Measurements from ENCODE around the gene KIF26B. TPM values are rescaled to one million over a fixed set of nuclear protein-coding genes. Genes with fewer than 3 reads are reported as not detected.
"Not testable (repeated sequence)": the region's sequence is repeated elsewhere in the genome, so short reads cannot be mapped to it uniquely, and the experiment has no call there.

The KIF26B gene
- total and polyA plus RNA-seq, 4 donors = 10.9 to 37.1 (median 19.2) TPM

DNA sequence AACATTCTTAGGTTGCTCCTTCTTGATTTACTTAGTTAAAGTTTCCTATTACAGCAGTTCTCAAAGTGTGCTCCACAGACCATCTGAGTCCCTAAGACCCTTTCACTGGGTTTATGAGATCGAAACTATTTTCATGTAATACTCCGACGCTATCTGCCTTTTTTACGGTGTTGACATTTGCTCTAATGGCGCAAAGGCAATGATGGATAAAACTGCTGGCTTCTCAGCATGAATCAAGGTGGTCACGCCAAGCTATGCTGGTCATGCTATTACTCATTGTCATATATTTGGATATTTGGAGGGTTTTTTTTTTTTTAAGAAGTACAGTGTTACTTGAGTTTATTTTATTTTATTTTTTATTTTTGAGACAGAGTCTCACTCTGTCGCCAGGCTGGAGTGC lies 235.1 kb downstream of the KIF26B start:
- H3K4me1 ChIP-seq (ENCODE audit: control insufficient read depth, insufficient read depth, low read length) = no peaks in the 10 kb centered on the region
- H3K9me3 ChIP-seq (ENCODE audit: control insufficient read depth, insufficient read depth, low read length) = peaks cover 2% of the 10 kb centered on the region
- no peak overlapping the region for H3K27ac ChIP-seq (ENCODE audit: low read depth, low read length)
- H3K36me3 ChIP-seq (ENCODE audit: control insufficient read depth, insufficient read depth, low read length) = no peaks in the 10 kb centered on the region
- H3K27me3 ChIP-seq (ENCODE audit: control insufficient read depth, insufficient read depth, low read length) = no peaks in the 10 kb centered on the region
- WGBS (ENCODE audit: insufficient coverage) = 97% methylated on average over 5 of the region's 7 CpGs
- DNase-seq (ENCODE audit: low read depth in 4 of 6, low spot score in 6 of 6) = no peak
- H3K4me3 ChIP-seq (ENCODE audit: low read depth, low read length) = no peak overlapping the region

DNA sequence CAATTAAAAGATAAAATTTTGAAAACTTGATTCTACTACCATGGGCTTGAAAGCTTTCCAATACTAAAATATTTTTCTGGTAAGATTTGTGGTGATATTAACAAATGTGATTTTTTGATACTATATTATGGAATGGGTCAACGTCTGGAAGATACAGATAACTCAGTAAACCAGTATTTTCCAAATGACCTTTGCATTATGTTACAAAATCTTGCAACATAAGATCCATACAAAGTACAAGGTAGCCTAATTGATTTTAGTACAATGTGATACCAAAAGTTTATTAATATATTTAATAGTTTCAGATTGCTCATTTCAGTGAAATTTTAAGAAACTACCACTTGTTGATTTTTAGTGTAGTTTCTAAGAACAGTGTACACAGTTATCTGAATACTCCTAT lies 236.2 kb downstream of the KIF26B start:
- no peak overlapping the region for H3K4me3 ChIP-seq (ENCODE audit: low read depth, low read length)
- H3K27me3 ChIP-seq (ENCODE audit: control insufficient read depth, insufficient read depth, low read length) = no peaks in the 10 kb centered on the region
- no peaks in the 10 kb centered on the region for H3K4me1 ChIP-seq (ENCODE audit: control insufficient read depth, insufficient read depth, low read length)
- no peak overlapping the region for H3K27ac ChIP-seq (ENCODE audit: low read depth, low read length)
- H3K36me3 ChIP-seq (ENCODE audit: control insufficient read depth, insufficient read depth, low read length) = no peaks in the 10 kb centered on the region
- WGBS (ENCODE audit: insufficient coverage) = no CpG with 5 or more reads among the region's 1 CpG
- DNase-seq (ENCODE audit: low read depth in 4 of 6, low spot score in 6 of 6) = no peak
- peaks cover 2% of the 10 kb centered on the region for H3K9me3 ChIP-seq (ENCODE audit: control insufficient read depth, insufficient read depth, low read length)

DNA sequence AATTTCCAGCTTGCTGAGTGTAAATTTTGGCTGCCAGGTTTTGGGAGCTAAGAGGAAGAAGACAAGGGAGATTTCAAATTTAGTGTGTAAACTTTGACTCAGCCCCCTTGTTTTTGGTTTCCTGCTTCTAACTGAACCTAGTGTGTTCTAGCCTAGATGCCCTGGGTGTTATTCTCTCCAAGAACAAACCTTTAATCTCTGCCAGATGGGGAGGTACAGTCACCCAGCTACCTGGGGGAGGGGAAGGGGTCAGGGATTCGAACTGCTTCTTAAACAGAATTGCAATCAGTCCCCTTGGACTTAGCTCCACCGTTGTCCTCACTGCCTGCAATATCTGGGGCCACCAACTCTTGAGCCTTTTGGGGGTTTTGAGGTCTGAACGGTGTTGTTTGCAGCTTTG lies 238.9 kb downstream of the KIF26B start:
- no peak overlapping the region for H3K4me3 ChIP-seq (ENCODE audit: low read depth, low read length)
- H3K27ac ChIP-seq (ENCODE audit: low read depth, low read length) = no peak overlapping the region
- H3K4me1 ChIP-seq (ENCODE audit: control insufficient read depth, insufficient read depth, low read length) = no peaks in the 10 kb centered on the region
- peaks cover 2% of the 10 kb centered on the region for H3K9me3 ChIP-seq (ENCODE audit: control insufficient read depth, insufficient read depth, low read length)
- no peak for DNase-seq (ENCODE audit: low read depth in 4 of 6, low spot score in 6 of 6)
- no peaks in the 10 kb centered on the region for H3K36me3 ChIP-seq (ENCODE audit: control insufficient read depth, insufficient read depth, low read length)
- 94% methylated on average over 3 of the region's 3 CpGs for WGBS (ENCODE audit: insufficient coverage)
- no peaks in the 10 kb centered on the region for H3K27me3 ChIP-seq (ENCODE audit: control insufficient read depth, insufficient read depth, low read length)

DNA sequence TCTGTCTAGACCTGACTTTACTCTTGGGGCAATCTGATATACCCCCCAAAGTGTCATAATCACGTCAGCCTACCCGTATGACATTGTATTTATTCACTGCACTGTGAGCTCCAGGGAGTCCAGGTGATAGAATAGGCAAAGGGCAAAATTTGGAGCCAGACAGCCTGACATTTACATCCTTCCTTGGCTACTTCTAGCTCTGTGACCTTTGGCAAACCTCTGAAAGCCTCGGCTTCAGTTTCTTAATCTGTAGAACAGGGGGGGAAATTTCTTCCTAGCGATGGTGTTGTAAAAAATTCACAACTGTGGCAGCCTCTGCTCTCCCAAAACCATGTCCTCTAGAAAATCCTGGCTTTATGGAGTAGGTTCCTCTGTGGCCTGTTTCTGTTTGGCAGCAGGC lies 240.9 kb downstream of the KIF26B start:
- DNase-seq (ENCODE audit: low read depth in 4 of 6, low spot score in 6 of 6) = no peak
- no peaks in the 10 kb centered on the region for H3K27me3 ChIP-seq (ENCODE audit: control insufficient read depth, insufficient read depth, low read length)
- no peaks in the 10 kb centered on the region for H3K4me1 ChIP-seq (ENCODE audit: control insufficient read depth, insufficient read depth, low read length)
- 20% methylated on average over 1 of the region's 4 CpGs for WGBS (ENCODE audit: insufficient coverage)
- no peak overlapping the region for H3K4me3 ChIP-seq (ENCODE audit: low read depth, low read length)
- no peak overlapping the region for H3K27ac ChIP-seq (ENCODE audit: low read depth, low read length)
- H3K9me3 ChIP-seq (ENCODE audit: control insufficient read depth, insufficient read depth, low read length) = peaks cover 2% of the 10 kb centered on the region
- no peaks in the 10 kb centered on the region for H3K36me3 ChIP-seq (ENCODE audit: control insufficient read depth, insufficient read depth, low read length)

GRCh38 chr1:245396615-245397014 lies 241.8 kb downstream of the KIF26B start:
- no peak for DNase-seq (ENCODE audit: low read depth in 4 of 6, low spot score in 6 of 6)
- H3K36me3 ChIP-seq (ENCODE audit: control insufficient read depth, insufficient read depth, low read length) = no peaks in the 10 kb centered on the region
- H3K9me3 ChIP-seq (ENCODE audit: control insufficient read depth, insufficient read depth, low read length) = peaks cover 2% of the 10 kb centered on the region
- H3K4me1 ChIP-seq (ENCODE audit: control insufficient read depth, insufficient read depth, low read length) = peaks cover under 1% of the 10 kb centered on the region
- WGBS (ENCODE audit: insufficient coverage) = 80% methylated on average over 1 of the region's 2 CpGs
- no peak overlapping the region for H3K27ac ChIP-seq (ENCODE audit: low read depth, low read length)
- H3K4me3 ChIP-seq (ENCODE audit: low read depth, low read length) = no peak overlapping the region
- no peaks in the 10 kb centered on the region for H3K27me3 ChIP-seq (ENCODE audit: control insufficient read depth, insufficient read depth, low read length)

- DNase-seq (ENCODE audit: low read depth in 4 of 6, low spot score in 6 of 6) = no peak
- peaks cover 2% of the 10 kb centered on the region for H3K9me3 ChIP-seq (ENCODE audit: control insufficient read depth, insufficient read depth, low read length)
- no peak overlapping the region for H3K27ac ChIP-seq (ENCODE audit: low read depth, low read length)
- no peaks in the 10 kb centered on the region for H3K36me3 ChIP-seq (ENCODE audit: control insufficient read depth, insufficient read depth, low read length)
- H3K4me1 ChIP-seq (ENCODE audit: control insufficient read depth, insufficient read depth, low read length) = peaks cover 7% of the 10 kb centered on the region
- no peak overlapping the region for H3K4me3 ChIP-seq (ENCODE audit: low read depth, low read length)
- WGBS (ENCODE audit: insufficient coverage) = 100% methylated on average over 1 of the region's 3 CpGs
- H3K27me3 ChIP-seq (ENCODE audit: control insufficient read depth, insufficient read depth, low read length) = no peaks in the 10 kb centered on the region
Measured at GRCh38 chr1:245397771-245398170, 243.0 kb downstream of the KIF26B start.

GRCh38 chr1:245398180-245398579 lies 243.4 kb downstream of the KIF26B start:
- Histone ChIP-seq H3K4me1 (ENCODE audit: control insufficient read depth, insufficient read depth, low read length) (peaks cover 7% of the 10 kb centered on the region), H3K27ac (ENCODE audit: low read depth, low read length) (no peak overlapping the region), H3K27me3 (ENCODE audit: control insufficient read depth, insufficient read depth, low read length) (no peaks in the 10 kb centered on the region), H3K36me3 (ENCODE audit: control insufficient read depth, insufficient read depth, low read length) (no peaks in the 10 kb centered on the region), H3K9me3 (ENCODE audit: control insufficient read depth, insufficient read depth, low read length) (peaks cover 2% of the 10 kb centered on the region), H3K4me3 (ENCODE audit: low read depth, low read length) (no peak overlapping the region)
- no peak for DNase-seq (ENCODE audit: low read depth in 4 of 6, low spot score in 6 of 6)
- WGBS (ENCODE audit: insufficient coverage) = 95% methylated on average over 5 of the region's 5 CpGs

GRCh38 chr1:245401881-245402587 lies 247.2 kb downstream of the KIF26B start:
- peaks cover 7% of the 10 kb centered on the region for H3K4me1 ChIP-seq (ENCODE audit: control insufficient read depth, insufficient read depth, low read length)
- no peak for DNase-seq (ENCODE audit: low read depth in 4 of 6, low spot score in 6 of 6)
- no peaks in the 10 kb centered on the region for H3K27me3 ChIP-seq (ENCODE audit: control insufficient read depth, insufficient read depth, low read length)
- no peak overlapping the region for H3K4me3 ChIP-seq (ENCODE audit: low read depth, low read length)
- 90% methylated on average over 2 of the region's 7 CpGs for WGBS (ENCODE audit: insufficient coverage)
- H3K36me3 ChIP-seq (ENCODE audit: control insufficient read depth, insufficient read depth, low read length) = no peaks in the 10 kb centered on the region
- no peaks in the 10 kb centered on the region for H3K9me3 ChIP-seq (ENCODE audit: control insufficient read depth, insufficient read depth, low read length)
- H3K27ac ChIP-seq (ENCODE audit: low read depth, low read length) = peak overlapping the region; percentile 40

DNA sequence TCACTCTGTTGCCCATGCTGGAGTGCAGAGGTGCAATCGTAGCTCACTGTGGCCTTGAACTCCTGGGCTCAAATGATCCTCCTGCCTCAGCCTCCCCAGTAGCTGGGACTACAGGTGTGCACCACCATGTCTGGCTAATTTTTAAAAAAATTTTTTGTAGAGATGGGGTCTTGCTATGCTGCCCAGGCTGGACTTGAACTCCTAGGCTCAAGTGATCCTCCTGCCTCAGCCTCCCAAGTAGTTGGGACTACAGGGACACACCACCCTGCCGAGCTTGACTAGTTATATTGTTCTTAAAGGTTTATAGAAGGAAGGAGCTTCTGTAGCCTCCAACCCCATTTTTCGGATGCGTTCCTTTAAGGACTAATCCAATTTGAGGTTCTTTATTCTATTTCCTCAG lies 248.2 kb downstream of the KIF26B start:
- not testable (repeated sequence) for H3K27ac ChIP-seq (ENCODE audit: low read depth, low read length); H3K27me3 ChIP-seq (ENCODE audit: control insufficient read depth, insufficient read depth, low read length); DNase-seq (ENCODE audit: low read depth in 4 of 6, low spot score in 6 of 6); H3K9me3 ChIP-seq (ENCODE audit: control insufficient read depth, insufficient read depth, low read length); H3K4me1 ChIP-seq (ENCODE audit: control insufficient read depth, insufficient read depth, low read length); H3K4me3 ChIP-seq (ENCODE audit: low read depth, low read length); H3K36me3 ChIP-seq (ENCODE audit: control insufficient read depth, insufficient read depth, low read length)
- WGBS (ENCODE audit: insufficient coverage) = no CpG with 5 or more reads among the region's 4 CpGs

DNA sequence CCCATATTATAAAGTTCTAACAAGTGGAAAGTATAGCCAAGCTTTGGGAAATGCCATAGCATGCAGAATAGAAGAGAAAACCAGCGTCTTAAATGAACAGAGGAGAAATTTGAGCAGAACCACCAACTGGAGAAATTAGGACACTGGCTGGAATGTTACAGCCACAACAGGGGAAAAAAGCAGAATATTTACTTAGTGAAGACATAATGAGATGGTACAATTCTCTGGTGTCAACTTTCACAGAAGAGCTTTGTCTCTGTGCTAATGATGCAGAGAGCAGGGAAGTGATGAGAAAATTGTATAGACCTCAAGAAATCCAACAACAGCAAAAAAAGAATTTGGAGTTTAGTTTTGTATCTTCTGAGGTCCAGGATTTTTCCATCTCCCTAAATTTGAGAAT lies 249.7 kb downstream of the KIF26B start:
- no peaks in the 10 kb centered on the region for H3K9me3 ChIP-seq (ENCODE audit: control insufficient read depth, insufficient read depth, low read length)
- H3K36me3 ChIP-seq (ENCODE audit: control insufficient read depth, insufficient read depth, low read length) = no peaks in the 10 kb centered on the region
- 50% methylated on average over 1 of the region's 1 CpG for WGBS (ENCODE audit: insufficient coverage)
- no peak overlapping the region for H3K4me3 ChIP-seq (ENCODE audit: low read depth, low read length)
- no peaks in the 10 kb centered on the region for H3K27me3 ChIP-seq (ENCODE audit: control insufficient read depth, insufficient read depth, low read length)
- H3K27ac ChIP-seq (ENCODE audit: low read depth, low read length) = no peak overlapping the region
- DNase-seq (ENCODE audit: low read depth in 4 of 6, low spot score in 6 of 6) = no peak
- peaks cover 7% of the 10 kb centered on the region for H3K4me1 ChIP-seq (ENCODE audit: control insufficient read depth, insufficient read depth, low read length)

Measured in spinal cord (tissue), 10 donors.